ENCODE results near the gene SSH2. TPM values are rescaled to one million over a fixed set of nuclear protein-coding genes. Genes with fewer than 3 reads are reported as not detected.
"Not testable (repeated sequence)": the region's sequence is repeated elsewhere in the genome, so short reads cannot be mapped to it uniquely, and the experiment has no call there.

Gene SSH2
- total and polyA plus RNA-seq, 7 experiments from 2014 or later, result 33.9 to 109 (median 76.2) TPM

GRCh38 chr17:29873476-29873875 is 56.6 kb downstream of the SSH2 start:
- DNase-seq, result no peak
- Histone ChIP-seq H3K4me1 (ENCODE audit: control insufficient read depth in 2 of 2, insufficient read depth in 2 of 2, low read length in 2 of 2) (no peaks in the 10 kb centered on the region), H3K9me3 (ENCODE audit: control insufficient read depth in 2 of 3, low read length in 3 of 3) (no peaks in the 10 kb centered on the region), H3K36me3 (ENCODE audit: control insufficient read depth in 2 of 3, insufficient read depth in 3 of 3, low read length in 3 of 3) (no peaks in the 10 kb centered on the region), H3K27ac (ENCODE audit: low read depth, low read length) (no peak overlapping the region), H3K27me3 (ENCODE audit: control insufficient read depth in 2 of 2, insufficient read depth in 2 of 2, low read length in 2 of 2) (no peaks in the 10 kb centered on the region), H3K4me3 (ENCODE audit: low read length) (no peak overlapping the region)
- Mint-ChIP-seq H3K9me3 (peaks cover 0 to 1% (median 0%) of the 10 kb centered on the region in 11 donors), H3K36me3 (peaks cover 0 to 17% (median 5%) of the 10 kb centered on the region in 5 donors), H3K4me3 (no peak overlapping the region), H3K27ac (no peak overlapping the region), H3K27me3 (no peaks in the 10 kb centered on the region), H3K4me1 (peaks cover 3 to 34% (median 26%) of the 10 kb centered on the region in 7 donors)
- no peak for ATAC-seq
- intact Hi-C loops (cut with micrococcal nuclease), result no loop called here
- ChIA-PET CTCF (no interaction called here), POLR2A (no interaction called here)

- Mint-ChIP-seq H3K27me3 (no peaks in the 10 kb centered on the region), H3K9me3 (peaks cover 0 to 1% (median 0%) of the 10 kb centered on the region in 11 donors), H3K27ac (no peak overlapping the region), H3K4me1 (peaks cover 7 to 41% (median 33%) of the 10 kb centered on the region in 7 donors), H3K4me3 (no peak overlapping the region), H3K36me3 (peaks cover 0 to 10% (median 2%) of the 10 kb centered on the region in 5 donors)
- H3K9me3 ChIP-seq (ENCODE audit: control insufficient read depth in 2 of 3, low read length in 3 of 3), result no peaks in the 10 kb centered on the region
- no peak overlapping the region for H3K4me3 ChIP-seq (ENCODE audit: low read length)
- no peaks in the 10 kb centered on the region for H3K4me1 ChIP-seq (ENCODE audit: control insufficient read depth in 2 of 2, insufficient read depth in 2 of 2, low read length in 2 of 2)
- no peaks in the 10 kb centered on the region for H3K27me3 ChIP-seq (ENCODE audit: control insufficient read depth in 2 of 2, insufficient read depth in 2 of 2, low read length in 2 of 2)
- POLR2A ChIA-PET, result no interaction called here
- intact Hi-C loops (cut with micrococcal nuclease), result no loop called here
- ATAC-seq (no peak), DNase-seq (no peak)
- no peak overlapping the region for H3K27ac ChIP-seq (ENCODE audit: low read depth, low read length)
- CTCF ChIA-PET, result interaction anchor here (0.8 to 1.1 kb wide), 2 partner anchors 60 to 130 kb away, joined by 3 to 4 read pairs; partner anchors contain the start of gene SSH2
- H3K36me3 ChIP-seq (ENCODE audit: control insufficient read depth in 2 of 3, insufficient read depth in 3 of 3, low read length in 3 of 3), result no peaks in the 10 kb centered on the region
Observed at GRCh38 chr17:29870836-29871465, 59.1 kb downstream of the SSH2 start.

GRCh38 chr17:29867643-29868181 is 62.3 kb downstream of the SSH2 start:
- Histone ChIP-seq H3K4me1 (ENCODE audit: control insufficient read depth in 2 of 2, insufficient read depth in 2 of 2, low read length in 2 of 2) (no peaks in the 10 kb centered on the region), H3K36me3 (ENCODE audit: control insufficient read depth in 2 of 3, insufficient read depth in 3 of 3, low read length in 3 of 3) (no peaks in the 10 kb centered on the region), H3K9me3 (ENCODE audit: control insufficient read depth in 2 of 3, low read length in 3 of 3) (no peaks in the 10 kb centered on the region), H3K27me3 (ENCODE audit: control insufficient read depth in 2 of 2, insufficient read depth in 2 of 2, low read length in 2 of 2) (no peaks in the 10 kb centered on the region), H3K27ac (ENCODE audit: low read depth, low read length) (no peak overlapping the region), H3K4me3 (ENCODE audit: low read length) (no peak overlapping the region)
- intact Hi-C loops (cut with micrococcal nuclease), result loop anchor here in 1 of 2 donors (1.0 kb wide), 1 partner anchor 64 kb away; no protein-coding TSS in a partner anchor
- H3K9me3 Mint-ChIP-seq, result no peaks in the 10 kb centered on the region
- H3K27ac Mint-ChIP-seq, result peak overlapping the region in 2 of 9 donors; percentile 4 to 62
- H3K27me3 Mint-ChIP-seq, result no peaks in the 10 kb centered on the region
- H3K36me3 Mint-ChIP-seq, result peaks cover 0 to 4% (median 0%) of the 10 kb centered on the region in 5 donors
- POLR2A ChIA-PET, result no interaction called here
- CTCF ChIA-PET, result interaction anchor here (0.6 to 2.4 kb wide), 6 partner anchors 18 to 153 kb away, joined by 3 to 21 read pairs (median 3); partner anchors contain the start of gene SSH2
- DNase-seq, result no peak
- H3K4me1 Mint-ChIP-seq, result peaks cover 7 to 42% (median 22%) of the 10 kb centered on the region in 7 donors
- no peak overlapping the region for H3K4me3 Mint-ChIP-seq
- no peak for ATAC-seq

- no peak for ATAC-seq
- POLR2A ChIA-PET, result no interaction called here
- H3K4me1 Mint-ChIP-seq, result peaks cover 7 to 39% (median 22%) of the 10 kb centered on the region in 7 donors
- H3K9me3 ChIP-seq (ENCODE audit: control insufficient read depth in 2 of 3, low read length in 3 of 3), result no peaks in the 10 kb centered on the region
- peak overlapping the region in 1 of 9 donors; percentile 4 for H3K27ac Mint-ChIP-seq
- CTCF ChIA-PET, result interaction anchor here (0.9 to 2.4 kb wide), 2 partner anchors 19 to 64 kb away, joined by 3 to 21 read pairs; partner anchors contain the start of gene SSH2
- H3K9me3 Mint-ChIP-seq, result no peaks in the 10 kb centered on the region
- peaks cover 0 to 8% (median 4%) of the 10 kb centered on the region in 5 donors for H3K36me3 Mint-ChIP-seq
- H3K4me1 ChIP-seq (ENCODE audit: control insufficient read depth in 2 of 2, insufficient read depth in 2 of 2, low read length in 2 of 2), result no peaks in the 10 kb centered on the region
- H3K27me3 ChIP-seq (ENCODE audit: control insufficient read depth in 2 of 2, insufficient read depth in 2 of 2, low read length in 2 of 2), result no peaks in the 10 kb centered on the region
- H3K36me3 ChIP-seq (ENCODE audit: control insufficient read depth in 2 of 3, insufficient read depth in 3 of 3, low read length in 3 of 3), result no peaks in the 10 kb centered on the region
- intact Hi-C loops (cut with micrococcal nuclease), result no loop called here
- no peak overlapping the region for H3K4me3 ChIP-seq (ENCODE audit: low read length)
- H3K27me3 Mint-ChIP-seq, result no peaks in the 10 kb centered on the region
- no peak for DNase-seq
- no peak overlapping the region for H3K4me3 Mint-ChIP-seq
- no peak overlapping the region for H3K27ac ChIP-seq (ENCODE audit: low read depth, low read length)
Observed at GRCh38 chr17:29866746-29867404, 63.2 kb downstream of the SSH2 start.

GRCh38 chr17:29864615-29865014 is 65.4 kb downstream of the SSH2 start:
- no peaks in the 10 kb centered on the region for H3K36me3 ChIP-seq (ENCODE audit: control insufficient read depth in 2 of 3, insufficient read depth in 3 of 3, low read length in 3 of 3)
- H3K27ac Mint-ChIP-seq, result peak overlapping the region in 1 of 9 donors; percentile 50
- no peak for DNase-seq
- CTCF ChIA-PET, result no interaction called here
- H3K4me3 ChIP-seq (ENCODE audit: low read length), result no peak overlapping the region
- H3K4me1 Mint-ChIP-seq, result peaks cover 4 to 35% (median 22%) of the 10 kb centered on the region in 7 donors
- intact Hi-C loops (cut with micrococcal nuclease), result no loop called here
- H3K9me3 Mint-ChIP-seq, result peaks cover 0 to 5% (median 0%) of the 10 kb centered on the region in 11 donors
- H3K9me3 ChIP-seq (ENCODE audit: control insufficient read depth in 2 of 3, low read length in 3 of 3), result no peaks in the 10 kb centered on the region
- no peaks in the 10 kb centered on the region for H3K4me1 ChIP-seq (ENCODE audit: control insufficient read depth in 2 of 2, insufficient read depth in 2 of 2, low read length in 2 of 2)
- ATAC-seq, result no peak
- no peak overlapping the region for H3K27ac ChIP-seq (ENCODE audit: low read depth, low read length)
- POLR2A ChIA-PET, result no interaction called here
- peaks cover 0 to 11% (median 4%) of the 10 kb centered on the region in 5 donors for H3K36me3 Mint-ChIP-seq
- no peaks in the 10 kb centered on the region for H3K27me3 Mint-ChIP-seq
- H3K27me3 ChIP-seq (ENCODE audit: control insufficient read depth in 2 of 2, insufficient read depth in 2 of 2, low read length in 2 of 2), result no peaks in the 10 kb centered on the region
- H3K4me3 Mint-ChIP-seq, result no peak overlapping the region

GRCh38 chr17:29864123-29864522 is 65.9 kb downstream of the SSH2 start:
- H3K27me3 ChIP-seq (ENCODE audit: control insufficient read depth in 2 of 2, insufficient read depth in 2 of 2, low read length in 2 of 2); POLR2A ChIA-PET; DNase-seq; H3K27ac Mint-ChIP-seq; H3K4me1 ChIP-seq (ENCODE audit: control insufficient read depth in 2 of 2, insufficient read depth in 2 of 2, low read length in 2 of 2); H3K36me3 ChIP-seq (ENCODE audit: control insufficient read depth in 2 of 3, insufficient read depth in 3 of 3, low read length in 3 of 3); H3K27me3 Mint-ChIP-seq; H3K4me3 Mint-ChIP-seq; intact Hi-C loops (cut with micrococcal nuclease); H3K9me3 Mint-ChIP-seq; H3K27ac ChIP-seq (ENCODE audit: low read depth, low read length); H3K4me3 ChIP-seq (ENCODE audit: low read length); ATAC-seq; H3K9me3 ChIP-seq (ENCODE audit: control insufficient read depth in 2 of 3, low read length in 3 of 3); CTCF ChIA-PET: not testable (repeated sequence)
- peaks cover 4 to 30% (median 22%) of the 10 kb centered on the region in 7 donors for H3K4me1 Mint-ChIP-seq
- H3K36me3 Mint-ChIP-seq, result peaks cover 0 to 12% (median 4%) of the 10 kb centered on the region in 5 donors
